Peyer's patch (tissue), 4 donors: Measurements from ENCODE around the gene SFI1.

Source experiments
- POLR2A ChIP-seq, 2 donors: fragments of 450-650 bp; IDR thresholded peaks; one replicate each; pipeline ENCODE4 v1.5.1; 2017; ENCODE audit warnings: antibody characterized with exemption in 2 of 2, mild to moderate bottlenecking in 2 of 2, moderate library complexity in 2 of 2
- TF ChIP-seq, protein P1 (sequence below), 6 experiments: fragments of 450-650 bp in 4 of 6; fragments of 200-600 bp in 2 of 6; sonication (generic) in 1 of 6; IDR thresholded peaks; one replicate each; pipeline ENCODE4 v1.5.1; 2017 to 2019; ENCODE audit warnings: antibody characterized with exemption in 6 of 6, mild to moderate bottlenecking in 3 of 6, moderate library complexity in 1 of 6

DNA sequence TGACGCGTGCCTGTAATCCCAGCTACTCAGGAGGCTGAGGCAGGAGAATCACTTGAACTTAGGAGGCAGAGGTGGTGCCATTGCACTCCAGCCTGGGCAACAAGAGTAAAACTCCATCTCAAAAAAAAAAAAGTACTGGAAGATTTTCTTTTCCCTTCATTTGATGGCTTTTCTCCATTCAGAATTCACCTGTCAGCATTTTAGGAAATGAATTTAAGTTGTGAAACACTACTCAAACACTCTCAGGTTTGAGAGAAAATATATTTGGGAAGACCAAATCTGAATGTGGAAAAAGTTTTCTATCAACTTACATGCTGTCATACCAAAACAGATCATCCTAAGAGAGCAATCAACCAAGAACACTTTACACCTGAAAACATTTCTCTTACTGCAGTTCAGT, 9.4 kb upstream of the SFI1 start:
- TF ChIP-seq POLR2A (IDR thresholded peaks at IDR 0.05): no peak
- TF ChIP-seq, protein P1, sequence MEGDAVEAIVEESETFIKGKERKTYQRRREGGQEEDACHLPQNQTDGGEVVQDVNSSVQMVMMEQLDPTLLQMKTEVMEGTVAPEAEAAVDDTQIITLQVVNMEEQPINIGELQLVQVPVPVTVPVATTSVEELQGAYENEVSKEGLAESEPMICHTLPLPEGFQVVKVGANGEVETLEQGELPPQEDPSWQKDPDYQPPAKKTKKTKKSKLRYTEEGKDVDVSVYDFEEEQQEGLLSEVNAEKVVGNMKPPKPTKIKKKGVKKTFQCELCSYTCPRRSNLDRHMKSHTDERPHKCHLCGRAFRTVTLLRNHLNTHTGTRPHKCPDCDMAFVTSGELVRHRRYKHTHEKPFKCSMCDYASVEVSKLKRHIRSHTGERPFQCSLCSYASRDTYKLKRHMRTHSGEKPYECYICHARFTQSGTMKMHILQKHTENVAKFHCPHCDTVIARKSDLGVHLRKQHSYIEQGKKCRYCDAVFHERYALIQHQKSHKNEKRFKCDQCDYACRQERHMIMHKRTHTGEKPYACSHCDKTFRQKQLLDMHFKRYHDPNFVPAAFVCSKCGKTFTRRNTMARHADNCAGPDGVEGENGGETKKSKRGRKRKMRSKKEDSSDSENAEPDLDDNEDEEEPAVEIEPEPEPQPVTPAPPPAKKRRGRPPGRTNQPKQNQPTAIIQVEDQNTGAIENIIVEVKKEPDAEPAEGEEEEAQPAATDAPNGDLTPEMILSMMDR (IDR thresholded peaks at IDR 0.05): no peak
